Measurements from ENCODE around the gene MLPH. TPM values are rescaled to one million over a fixed set of nuclear protein-coding genes. Genes with fewer than 3 reads are reported as not detected.

The MLPH gene
- total RNA-seq, 1 donor from 2014 or later = 10.3 TPM

GRCh38 chr2:237568121-237568660, 81.1 kb downstream of the MLPH start:
- no peak for DNase-seq

GRCh38 chr2:237569041-237569440, 82.0 kb downstream of the MLPH start:
- no peak for DNase-seq

- no peak for DNase-seq
Observed at GRCh38 chr2:237569896-237570295, 82.8 kb downstream of the MLPH start.

- no peak for DNase-seq
Observed at GRCh38 chr2:237570776-237571335, 83.8 kb downstream of the MLPH start.

GRCh38 chr2:237571551-237571950, 84.5 kb downstream of the MLPH start:
- no peak for DNase-seq

GRCh38 chr2:237572021-237572741, 85.1 kb downstream of the MLPH start:
- peak; percentile 96 for DNase-seq

- DNase-seq = no peak
Observed at GRCh38 chr2:237572742-237573101, 85.7 kb downstream of the MLPH start.

GRCh38 chr2:237573721-237574415, 86.8 kb downstream of the MLPH start:
- DNase-seq = no peak

- no peak for DNase-seq
Observed at GRCh38 chr2:237574467-237574866, 87.4 kb downstream of the MLPH start.

- DNase-seq = peak; percentile 74
Observed at GRCh38 chr2:237574894-237575868, 88.1 kb downstream of the MLPH start.

- peak; percentile 50 for DNase-seq
Observed at GRCh38 chr2:237575869-237576862, 89.1 kb downstream of the MLPH start.

- no peak for DNase-seq
Observed at GRCh38 chr2:237576974-237577373, 89.9 kb downstream of the MLPH start.

- DNase-seq = no peak
Observed at GRCh38 chr2:237577458-237577857, 90.4 kb downstream of the MLPH start.

GRCh38 chr2:237577956-237578870, 91.2 kb downstream of the MLPH start:
- DNase-seq = no peak

GRCh38 chr2:237581326-237581725, 94.3 kb downstream of the MLPH start:
- no peak for DNase-seq

GRCh38 chr2:237581751-237582746, 95.0 kb downstream of the MLPH start:
- DNase-seq = peak; percentile 85

- DNase-seq = no peak
Observed at GRCh38 chr2:237583385-237584295, 96.6 kb downstream of the MLPH start.
